ENCODE data around the gene MRTFB.

Gene MRTFB

GRCh38 chr16:14151256-14152030 is 80.3 kb downstream of the MRTFB start:
- TF ChIP-seq, protein P1, sequence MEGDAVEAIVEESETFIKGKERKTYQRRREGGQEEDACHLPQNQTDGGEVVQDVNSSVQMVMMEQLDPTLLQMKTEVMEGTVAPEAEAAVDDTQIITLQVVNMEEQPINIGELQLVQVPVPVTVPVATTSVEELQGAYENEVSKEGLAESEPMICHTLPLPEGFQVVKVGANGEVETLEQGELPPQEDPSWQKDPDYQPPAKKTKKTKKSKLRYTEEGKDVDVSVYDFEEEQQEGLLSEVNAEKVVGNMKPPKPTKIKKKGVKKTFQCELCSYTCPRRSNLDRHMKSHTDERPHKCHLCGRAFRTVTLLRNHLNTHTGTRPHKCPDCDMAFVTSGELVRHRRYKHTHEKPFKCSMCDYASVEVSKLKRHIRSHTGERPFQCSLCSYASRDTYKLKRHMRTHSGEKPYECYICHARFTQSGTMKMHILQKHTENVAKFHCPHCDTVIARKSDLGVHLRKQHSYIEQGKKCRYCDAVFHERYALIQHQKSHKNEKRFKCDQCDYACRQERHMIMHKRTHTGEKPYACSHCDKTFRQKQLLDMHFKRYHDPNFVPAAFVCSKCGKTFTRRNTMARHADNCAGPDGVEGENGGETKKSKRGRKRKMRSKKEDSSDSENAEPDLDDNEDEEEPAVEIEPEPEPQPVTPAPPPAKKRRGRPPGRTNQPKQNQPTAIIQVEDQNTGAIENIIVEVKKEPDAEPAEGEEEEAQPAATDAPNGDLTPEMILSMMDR (IDR thresholded peaks at IDR 0.05; ENCODE audit: control extremely low read depth, extremely low read depth, low read depth, missing control alignments): no peak
- POLR2A ChIA-PET: no interaction called here
- DNase-seq (ENCODE audit: extremely low spot score): no peak
- CTCF ChIA-PET: no interaction called here

- POLR2A ChIA-PET: interaction anchor here (0.6 kb wide), 1 partner anchor 1710 kb away, joined by 8 read pairs; no protein-coding TSS in a partner anchor
- TF ChIP-seq, protein P1 (IDR thresholded peaks at IDR 0.05; ENCODE audit: control extremely low read depth, extremely low read depth, low read depth, missing control alignments): no peak
- CTCF ChIA-PET: no interaction called here
- DNase-seq (ENCODE audit: extremely low spot score): no peak
Observed at GRCh38 chr16:14155572-14156190, 84.6 kb downstream of the MRTFB start.

DNA sequence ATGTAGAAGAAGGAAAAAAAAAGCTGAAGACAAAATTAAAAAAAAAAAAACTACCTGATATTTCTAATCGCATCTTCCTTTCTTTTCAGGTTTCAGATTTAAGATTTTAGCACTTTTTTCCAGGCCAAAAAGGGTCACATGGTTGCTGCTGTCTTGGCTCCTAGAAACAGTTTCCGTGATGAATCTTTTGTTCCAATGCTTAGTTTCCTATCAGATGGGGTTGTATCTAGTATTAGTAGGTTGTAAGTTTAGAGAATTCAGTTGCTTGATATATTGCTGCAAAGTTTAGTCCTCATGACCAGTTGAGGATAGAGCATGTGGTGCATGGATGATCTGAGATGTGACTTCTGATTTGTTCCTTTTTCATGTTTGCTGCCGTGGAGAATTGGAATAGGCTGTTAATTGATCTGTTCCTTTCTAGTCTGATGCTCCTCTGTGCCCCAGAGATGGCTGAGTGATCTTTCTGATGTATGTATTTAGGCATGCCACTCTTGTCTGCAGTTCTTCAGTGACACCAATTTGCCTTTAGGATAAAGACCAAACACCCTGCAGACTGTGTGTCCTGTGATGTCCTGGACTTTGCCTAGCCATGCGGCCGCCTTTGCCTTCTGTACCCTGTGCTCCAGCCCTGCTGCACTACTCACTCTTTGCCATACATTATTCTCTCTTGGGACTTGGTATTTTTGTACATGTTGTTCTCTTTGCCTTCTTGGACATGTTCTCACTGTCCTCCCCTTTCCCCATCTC is 94.0 kb downstream of the MRTFB start:
- TF ChIP-seq, protein P1 (IDR thresholded peaks at IDR 0.05; ENCODE audit: control extremely low read depth, extremely low read depth, low read depth, missing control alignments): no peak
- CTCF ChIA-PET: no interaction called here
- POLR2A ChIA-PET: no interaction called here
- DNase-seq (ENCODE audit: extremely low spot score): no peak

GRCh38 chr16:14168146-14168545 is 97.0 kb downstream of the MRTFB start:
- CTCF ChIA-PET: interaction anchor here (1.3 kb wide), 1 partner anchor 34 kb away, joined by 3 read pairs; no protein-coding TSS in a partner anchor
- TF ChIP-seq, protein P1 (IDR thresholded peaks at IDR 0.05; ENCODE audit: control extremely low read depth, extremely low read depth, low read depth, missing control alignments): no peak
- POLR2A ChIA-PET: no interaction called here
- DNase-seq (ENCODE audit: extremely low spot score): no peak

DNA sequence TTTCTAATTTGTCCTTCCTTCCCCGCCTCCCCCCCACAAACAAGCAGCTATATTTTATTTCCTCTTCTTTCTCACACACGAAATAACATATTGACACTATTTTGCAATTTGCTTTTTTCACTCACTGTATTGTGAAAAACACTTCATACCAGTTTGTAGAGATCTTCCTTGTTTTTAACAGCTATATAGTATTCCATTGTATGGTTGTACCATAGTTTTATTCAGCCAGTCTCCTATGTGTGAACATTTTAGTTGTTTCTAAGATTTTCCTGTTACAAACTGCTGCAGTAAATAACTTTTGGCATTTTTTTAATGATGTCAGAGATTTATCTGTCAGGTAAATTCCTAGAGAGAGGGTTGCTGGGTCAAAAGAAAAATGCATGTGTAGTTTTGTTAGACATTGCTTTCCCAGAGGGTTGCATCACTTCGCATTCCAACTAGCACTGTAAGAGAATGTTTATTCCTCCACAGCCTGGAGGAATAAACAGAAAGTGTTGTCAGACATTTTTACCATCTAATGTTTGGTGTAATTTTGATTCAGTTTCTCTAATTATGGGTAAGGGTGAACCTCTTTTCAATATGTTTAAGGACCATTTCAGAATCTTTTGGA is 101.2 kb downstream of the MRTFB start:
- no peak for DNase-seq (ENCODE audit: extremely low spot score)
- TF ChIP-seq, protein P1 (IDR thresholded peaks at IDR 0.05; ENCODE audit: control extremely low read depth, extremely low read depth, low read depth, missing control alignments): no peak
- CTCF ChIA-PET: interaction anchor here (0.8 to 1.3 kb wide), 3 partner anchors 10 to 77 kb away, joined by 3 to 4 read pairs (median 3); no protein-coding TSS in a partner anchor

DNA sequence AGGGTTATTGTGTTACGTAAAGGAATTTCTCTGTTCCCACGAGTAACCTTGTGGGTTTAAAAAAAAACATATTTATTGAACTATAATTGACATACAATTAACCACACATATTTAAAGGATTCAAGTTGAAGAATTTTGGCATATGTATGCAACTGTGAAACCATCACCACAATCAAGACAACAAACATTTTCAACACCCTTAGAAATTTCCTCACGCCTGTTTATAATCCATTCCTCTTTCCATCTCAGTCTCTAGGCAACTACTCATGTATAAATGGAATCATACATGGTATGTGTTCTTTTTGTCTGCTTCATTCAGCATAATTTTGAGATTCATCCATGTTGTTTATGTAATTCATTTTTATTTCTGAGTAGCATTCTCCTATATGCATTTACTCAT is 104.0 kb downstream of the MRTFB start:
- POLR2A ChIA-PET: no interaction called here
- TF ChIP-seq, protein P1 (IDR thresholded peaks at IDR 0.05; ENCODE audit: control extremely low read depth, extremely low read depth, low read depth, missing control alignments): no peak
- DNase-seq (ENCODE audit: extremely low spot score): no peak
- CTCF ChIA-PET: no interaction called here

More for the DNA sequence above, 101.2 kb downstream of the MRTFB start:
- POLR2A ChIA-PET: no interaction called here

All from GM10248 (cell line).